Measurements from ENCODE around the gene LMBR1L.

Gene LMBR1L

GRCh38 chr12:49108958-49109404, 1.7 kb downstream of the LMBR1L start:
- peak overlapping the region; percentile 78 for H3K4me2 ChIP-seq
- H3K36me3 ChIP-seq (ENCODE audit: insufficient read depth), result no peaks in the 10 kb centered on the region
- TF ChIP-seq, protein P1, sequence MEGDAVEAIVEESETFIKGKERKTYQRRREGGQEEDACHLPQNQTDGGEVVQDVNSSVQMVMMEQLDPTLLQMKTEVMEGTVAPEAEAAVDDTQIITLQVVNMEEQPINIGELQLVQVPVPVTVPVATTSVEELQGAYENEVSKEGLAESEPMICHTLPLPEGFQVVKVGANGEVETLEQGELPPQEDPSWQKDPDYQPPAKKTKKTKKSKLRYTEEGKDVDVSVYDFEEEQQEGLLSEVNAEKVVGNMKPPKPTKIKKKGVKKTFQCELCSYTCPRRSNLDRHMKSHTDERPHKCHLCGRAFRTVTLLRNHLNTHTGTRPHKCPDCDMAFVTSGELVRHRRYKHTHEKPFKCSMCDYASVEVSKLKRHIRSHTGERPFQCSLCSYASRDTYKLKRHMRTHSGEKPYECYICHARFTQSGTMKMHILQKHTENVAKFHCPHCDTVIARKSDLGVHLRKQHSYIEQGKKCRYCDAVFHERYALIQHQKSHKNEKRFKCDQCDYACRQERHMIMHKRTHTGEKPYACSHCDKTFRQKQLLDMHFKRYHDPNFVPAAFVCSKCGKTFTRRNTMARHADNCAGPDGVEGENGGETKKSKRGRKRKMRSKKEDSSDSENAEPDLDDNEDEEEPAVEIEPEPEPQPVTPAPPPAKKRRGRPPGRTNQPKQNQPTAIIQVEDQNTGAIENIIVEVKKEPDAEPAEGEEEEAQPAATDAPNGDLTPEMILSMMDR (conservative IDR thresholded peaks at IDR 0.05; ENCODE audit: low read depth, low read length), result no peak
- H3K79me2 ChIP-seq (ENCODE audit: insufficient read depth, low read depth), result no peaks in the 10 kb centered on the region
- no peak overlapping the region for H3K9ac ChIP-seq
- H3K4me3 ChIP-seq (IDR thresholded peaks at IDR 0.05; ENCODE audit: insufficient read depth, low read depth, low read length), result no peak overlapping the region
- H3K27me3 ChIP-seq (ENCODE audit: insufficient read depth, low read depth), result no peaks in the 10 kb centered on the region
- no peak overlapping the region for H2AFZ ChIP-seq (ENCODE audit: low read depth)
- H3K27ac ChIP-seq, result no peak overlapping the region
- H3K4me1 ChIP-seq (ENCODE audit: low read depth, poor library complexity, severe bottlenecking), result peaks cover 11% of the 10 kb centered on the region
- H4K20me1 ChIP-seq (ENCODE audit: insufficient read depth), result no peaks in the 10 kb centered on the region

DNA sequence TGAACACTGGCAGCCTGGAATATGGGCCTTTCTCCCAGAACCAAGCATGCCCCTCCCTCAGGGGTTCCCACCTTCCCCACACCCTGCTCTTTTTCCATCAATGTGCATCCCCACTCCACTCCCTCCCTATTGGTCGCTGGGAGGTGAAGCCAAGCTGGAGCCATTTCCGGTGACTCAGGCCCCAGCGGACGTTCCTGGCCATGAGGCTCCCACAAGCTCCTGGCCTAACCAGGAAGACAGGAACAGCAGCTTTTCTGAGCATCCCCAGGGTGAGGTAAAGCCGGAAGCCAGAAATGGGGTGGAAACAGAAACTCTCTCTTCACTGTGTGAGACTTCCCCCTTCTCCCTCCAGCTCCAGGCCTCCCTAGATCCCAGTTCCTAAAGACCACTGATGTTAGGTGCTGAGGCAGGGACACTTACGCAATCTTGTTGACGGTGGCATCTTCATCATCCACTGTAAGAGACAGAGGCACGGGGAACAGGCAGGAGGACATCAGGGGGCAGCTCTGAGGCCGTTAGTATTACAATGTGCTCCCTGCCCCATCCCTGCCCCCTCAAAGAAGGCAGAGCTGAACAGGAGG, 5.1 kb downstream of the LMBR1L start:
- Histone ChIP-seq H3K4me1 (ENCODE audit: low read depth, poor library complexity, severe bottlenecking) (peaks cover 6% of the 10 kb centered on the region), H3K9ac (no peak overlapping the region), H3K79me2 (ENCODE audit: insufficient read depth, low read depth) (no peaks in the 10 kb centered on the region), H3K27ac (no peak overlapping the region), H3K27me3 (ENCODE audit: insufficient read depth, low read depth) (no peaks in the 10 kb centered on the region), H4K20me1 (ENCODE audit: insufficient read depth) (no peaks in the 10 kb centered on the region), H3K4me2 (no peak overlapping the region), H3K4me3 (IDR thresholded peaks at IDR 0.05; ENCODE audit: insufficient read depth, low read depth, low read length) (no peak overlapping the region), H3K36me3 (ENCODE audit: insufficient read depth) (no peaks in the 10 kb centered on the region), H2AFZ (ENCODE audit: low read depth) (no peak overlapping the region)
- TF ChIP-seq, protein P1 (conservative IDR thresholded peaks at IDR 0.05; ENCODE audit: low read depth, low read length), result no peak

DNA sequence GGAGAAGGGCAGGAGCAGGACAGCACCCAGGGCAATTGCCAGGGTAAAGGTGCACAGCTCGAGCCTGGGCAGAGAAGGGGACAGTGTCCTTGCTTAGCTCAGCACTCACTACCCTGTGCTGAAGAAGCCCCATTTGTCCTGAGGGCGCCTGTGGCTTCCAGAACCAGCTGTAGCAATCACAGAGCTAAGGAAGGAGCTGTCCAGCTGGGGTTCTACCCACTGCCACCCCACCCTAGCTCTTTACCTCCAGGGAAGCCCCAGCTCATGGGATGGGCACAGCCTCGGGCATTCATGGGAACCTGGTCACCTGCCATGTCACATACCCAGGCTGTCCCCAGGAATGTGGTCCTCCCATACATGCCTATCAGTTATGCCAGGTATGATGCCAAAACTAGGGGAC, 5.8 kb downstream of the LMBR1L start:
- TF ChIP-seq, protein P1 (conservative IDR thresholded peaks at IDR 0.05; ENCODE audit: low read depth, low read length), result no peak
- Histone ChIP-seq H2AFZ (ENCODE audit: low read depth) (no peak overlapping the region), H3K9ac (no peak overlapping the region), H3K27me3 (ENCODE audit: insufficient read depth, low read depth) (no peaks in the 10 kb centered on the region), H3K27ac (no peak overlapping the region), H3K4me3 (IDR thresholded peaks at IDR 0.05; ENCODE audit: insufficient read depth, low read depth, low read length) (no peak overlapping the region), H3K36me3 (ENCODE audit: insufficient read depth) (no peaks in the 10 kb centered on the region), H3K79me2 (ENCODE audit: insufficient read depth, low read depth) (no peaks in the 10 kb centered on the region), H3K4me1 (ENCODE audit: low read depth, poor library complexity, severe bottlenecking) (peaks cover 6% of the 10 kb centered on the region), H3K4me2 (no peak overlapping the region), H4K20me1 (ENCODE audit: insufficient read depth) (no peaks in the 10 kb centered on the region)

DNA sequence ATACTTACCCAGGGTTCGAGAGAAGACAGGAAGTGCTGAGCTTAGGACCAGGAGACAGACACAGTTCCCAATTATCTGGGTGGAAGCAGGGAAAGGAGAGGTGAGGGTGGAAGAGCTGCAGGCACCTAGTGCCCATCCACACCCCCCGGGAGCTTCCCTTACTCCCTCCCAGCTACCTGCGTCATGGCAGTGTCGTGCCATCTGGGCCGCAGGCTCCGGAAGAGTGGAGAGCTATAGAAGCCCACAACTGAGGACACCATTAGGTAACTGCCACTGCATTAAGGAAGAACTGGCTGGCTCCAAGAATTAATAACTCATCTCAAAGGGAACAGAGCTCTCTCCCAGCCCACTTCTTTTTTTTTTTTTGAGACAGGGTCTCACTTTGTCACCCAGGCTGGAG, 10.3 kb downstream of the LMBR1L start:
- Histone ChIP-seq H2AFZ (ENCODE audit: low read depth) (no peak overlapping the region), H3K27ac (no peak overlapping the region), H4K20me1 (ENCODE audit: insufficient read depth) (no peaks in the 10 kb centered on the region), H3K79me2 (ENCODE audit: insufficient read depth, low read depth) (no peaks in the 10 kb centered on the region), H3K27me3 (ENCODE audit: insufficient read depth, low read depth) (no peaks in the 10 kb centered on the region), H3K36me3 (ENCODE audit: insufficient read depth) (no peaks in the 10 kb centered on the region), H3K9ac (no peak overlapping the region), H3K4me1 (ENCODE audit: low read depth, poor library complexity, severe bottlenecking) (no peaks in the 10 kb centered on the region), H3K4me3 (IDR thresholded peaks at IDR 0.05; ENCODE audit: insufficient read depth, low read depth, low read length) (no peak overlapping the region), H3K4me2 (no peak overlapping the region)
- TF ChIP-seq, protein P1 (conservative IDR thresholded peaks at IDR 0.05; ENCODE audit: low read depth, low read length), result no peak
